ENCODE results near the gene VAV3.

- TF ChIP-seq CTCF (IDR thresholded peaks at IDR 0.05; ENCODE audit: low read depth, low read length, poor library complexity, severe bottlenecking) (no peak), EZH2phosphoT487 (IDR thresholded peaks at IDR 0.05; ENCODE audit: borderline replicate concordance, low read length) (no peak)
Measured at GRCh38 chr1:107920999-107921398, 44.0 kb downstream of the VAV3 start.
